Neural cell (in vitro differentiated cells): ENCODE data around the gene ZC3H11A. TPM values are rescaled to one million over a fixed set of nuclear protein-coding genes. Genes with fewer than 3 reads are reported as not detected.

Experiments used
- H2AFZ ChIP-seq: fragments of 200-600, 300-800 bp; sonication (generic), shearing (Covaris generic); 2 replicates; pipeline ENCODE4 v1.6.0; 2014; ENCODE audit warnings: low read depth, mild to moderate bottlenecking, antibody characterized with exemption, low read length, moderate library complexity
- H3F3A ChIP-seq: fragments of 200-600 bp; shearing (Covaris generic); 2 replicates; pipeline ENCODE4 v1.6.1; 2016; ENCODE audit warnings: mild to moderate bottlenecking, moderate library complexity, mixed read lengths, antibody characterized with exemption, low read length; ENCODE audit not compliant: insufficient read depth, poor library complexity, severe bottlenecking
- H3K27ac ChIP-seq: fragments of 200-600, 300-800 bp; sonication (generic), shearing (Covaris generic); 2 replicates; pipeline ENCODE4 v1.5.1; 2014; ENCODE audit warnings: mild to moderate bottlenecking, low read length, moderate library complexity
- H3K27me3 ChIP-seq: fragments of 300-800, 200-600 bp; sonication (generic), shearing (Covaris generic); 2 replicates; pipeline ENCODE4 v1.6.0; 2014; ENCODE audit warnings: mild to moderate bottlenecking, low read depth, low read length, moderate library complexity; ENCODE audit not compliant: insufficient read depth
- H3K36me3 ChIP-seq: fragments of 300-800, 200-600 bp; sonication (generic), shearing (Covaris generic); 2 replicates; pipeline ENCODE4 v1.5.1; 2014; ENCODE audit warnings: mild to moderate bottlenecking, antibody characterized with exemption, low read length, moderate library complexity; ENCODE audit not compliant: insufficient read depth
- H3K4me2 ChIP-seq: fragments of 300-800, 200-600 bp; sonication (generic), shearing (Covaris generic); 2 replicates; pipeline ENCODE4 v1.6.0; 2014; ENCODE audit warnings: mild to moderate bottlenecking, low read length
- H3K4me3 ChIP-seq: fragments of 300-800, 200-600 bp; sonication (generic), shearing (Covaris generic); 2 replicates; pipeline ENCODE4 v1.5.1; 2014; ENCODE audit warnings: mild to moderate bottlenecking, low read length, moderate library complexity
- H3K79me2 ChIP-seq: fragments of 200-600 bp; shearing (Covaris generic); replicated peaks from 2 replicates; pipeline ENCODE4 v1.6.0; 2014; ENCODE audit warnings: mild to moderate bottlenecking, low read length, moderate library complexity; ENCODE audit not compliant: insufficient read depth
- H3K9ac ChIP-seq: fragments of 300-800, 200-600 bp; sonication (generic), shearing (Covaris generic); 2 replicates; pipeline ENCODE4 v1.6.1; 2016; ENCODE audit warnings: mild to moderate bottlenecking, low read length, mixed read lengths
- H3K9me2 ChIP-seq: fragments of 200-600 bp; shearing (Covaris generic); 2 replicates; pipeline ENCODE4 v1.6.1; 2016; ENCODE audit warnings: mild to moderate bottlenecking, low read length, mixed read lengths; ENCODE audit not compliant: insufficient read depth
- H3K9me3 ChIP-seq: fragments of 200-600, 300-800 bp; sonication (generic), shearing (Covaris generic); 2 replicates; pipeline ENCODE4 v1.6.1; 2016; ENCODE audit warnings: mild to moderate bottlenecking, mixed run types, low read length, moderate library complexity, mixed read lengths
- H4K20me1 ChIP-seq: fragments of 200-600 bp; shearing (Covaris generic); 2 replicates; pipeline ENCODE4 v1.6.1; 2016; ENCODE audit warnings: mild to moderate bottlenecking, mixed run types; ENCODE audit not compliant: insufficient read depth
- CTCF ChIP-seq: fragments of 450-650 bp; IDR thresholded peaks from 2 replicates; pipeline ENCODE4 v1.5.1; 2014; ENCODE audit warnings: antibody characterized with exemption, mild to moderate bottlenecking, moderate library complexity; ENCODE audit not compliant: poor library complexity, severe bottlenecking
- EP300 ChIP-seq: fragments of 450-650 bp; conservative IDR thresholded peaks from 2 replicates; pipeline ENCODE4 v1.6.1; 2014; ENCODE audit warnings: antibody characterized with exemption, mild to moderate bottlenecking, moderate library complexity; ENCODE audit not compliant: poor library complexity, severe bottlenecking
- EZH2 ChIP-seq: fragments of 200-600, 300-800 bp; shearing (Covaris generic), sonication (generic); IDR thresholded peaks from 2 replicates; pipeline ENCODE4 v1.6.1; 2014; ENCODE audit warnings: antibody characterized with exemption, low read length, borderline replicate concordance, mild to moderate bottlenecking; ENCODE audit not compliant: insufficient read depth, poor library complexity, severe bottlenecking
- MXI1 ChIP-seq: fragments of 450-650 bp; conservative IDR thresholded peaks from 2 replicates; pipeline ENCODE4 v1.6.1; 2014; ENCODE audit warnings: antibody characterized with exemption, mild to moderate bottlenecking; ENCODE audit not compliant: poor library complexity, severe bottlenecking
- POLR2AphosphoS5 ChIP-seq: IDR thresholded peaks from 2 replicates; pipeline ENCODE4 v1.6.1; 2012
- RAD21 ChIP-seq: fragments of 450-650 bp; conservative IDR thresholded peaks from 2 replicates; pipeline ENCODE4 v1.6.1; 2014; ENCODE audit warnings: antibody characterized with exemption, mild to moderate bottlenecking, moderate library complexity
- REST ChIP-seq: IDR thresholded peaks from 2 replicates; pipeline ENCODE4 v1.6.1; 2012; ENCODE audit warnings: borderline replicate concordance
- SMC3 ChIP-seq: fragments of 450-650 bp; conservative IDR thresholded peaks from 2 replicates; pipeline ENCODE4 v1.6.1; 2014; ENCODE audit warnings: antibody characterized with exemption, mild to moderate bottlenecking, moderate library complexity; ENCODE audit not compliant: poor library complexity
- TAF1 ChIP-seq: IDR thresholded peaks from 2 replicates; pipeline ENCODE4 v1.6.1; 2012; ENCODE audit warnings: low read depth
- polyA plus RNA-seq: library from polyadenylated mRNA; depleted of rRNA; stranded (reverse); fragments of >200 nt; gene quantifications from 2 replicates; pipeline ENCODE4 v1.2.3, GENCODE V29; 2014

ZC3H11A gene
- polyA plus RNA-seq, 1 donor from 2014 or later = 210 TPM

GRCh38 chr1:203840208-203840808, 44.9 kb downstream of the ZC3H11A start:
- Histone ChIP-seq H3K79me2 (no peaks in the 10 kb centered on the region), H3K9me2 (no peaks in the 10 kb centered on the region), H3F3A (no peaks in the 10 kb centered on the region), H3K9ac (no peak overlapping the region), H3K27ac (no peak overlapping the region), H3K9me3 (no peaks in the 10 kb centered on the region), H4K20me1 (no peaks in the 10 kb centered on the region), H3K27me3 (no peaks in the 10 kb centered on the region), H3K4me2 (no peak overlapping the region), H3K4me3 (no peak overlapping the region), H3K36me3 (peaks cover 20% of the 10 kb centered on the region), H2AFZ (no peak overlapping the region)
- TF ChIP-seq REST = no peak
- no peak for TF ChIP-seq SMC3
- TF ChIP-seq EZH2 = no peak
- TF ChIP-seq RAD21 = no peak
- TF ChIP-seq MXI1 = no peak
- no peak for TF ChIP-seq TAF1
- TF ChIP-seq POLR2AphosphoS5 = no peak
- TF ChIP-seq CTCF = no peak
- no peak for TF ChIP-seq EP300

GRCh38 chr1:203842559-203842876, 47.1 kb downstream of the ZC3H11A start:
- Histone ChIP-seq H2AFZ (no peak overlapping the region), H3K9me2 (no peaks in the 10 kb centered on the region), H3K4me2 (no peak overlapping the region), H3K9ac (no peak overlapping the region), H3F3A (no peaks in the 10 kb centered on the region), H3K79me2 (no peaks in the 10 kb centered on the region), H3K9me3 (no peaks in the 10 kb centered on the region), H4K20me1 (no peaks in the 10 kb centered on the region), H3K4me3 (no peak overlapping the region), H3K27me3 (no peaks in the 10 kb centered on the region), H3K36me3 (peaks cover 20% of the 10 kb centered on the region), H3K27ac (no peak overlapping the region)
- TF ChIP-seq MXI1 (no peak), EP300 (no peak), REST (no peak), CTCF (no peak), RAD21 (no peak), POLR2AphosphoS5 (no peak), SMC3 (no peak), EZH2 (no peak), TAF1 (no peak)
